ENCODE results near the gene LAMA2. TPM values are rescaled to one million over a fixed set of nuclear protein-coding genes. Genes with fewer than 3 reads are reported as not detected.

The LAMA2 gene
- total and polyA plus RNA-seq, 2 of the 8 experiments (the other 6 are each of a cell fraction or from before 2014, with no cell fraction given), result 1.3 to 3.8 TPM

GRCh38 chr6:129508477-129509145 is 625.7 kb downstream of the LAMA2 start (continued):
- no peak for TF ChIP-seq HDAC2 (IDR thresholded peaks at IDR 0.05; ENCODE audit: borderline replicate concordance in 1 of 2, low read depth in 2 of 2, low read length in 2 of 2)
- TF ChIP-seq BCL11A (IDR thresholded peaks at IDR 0.05; ENCODE audit: low read depth in 2 of 2, low read length in 2 of 2), result no peak
- TF ChIP-seq EGR1 (IDR thresholded peaks at IDR 0.05; ENCODE audit: borderline replicate concordance, low read depth, low read length), result no peak
